ENCODE results near the gene MBOAT2. TPM values are rescaled to one million over a fixed set of nuclear protein-coding genes. Genes with fewer than 3 reads are reported as not detected.
"Not testable (repeated sequence)": the region's sequence is repeated elsewhere in the genome, so short reads cannot be mapped to it uniquely, and the experiment has no call there.

MBOAT2 gene
- total RNA-seq, 2 experiments from 2014 or later, result 4.6 to 5.1 TPM

DNA sequence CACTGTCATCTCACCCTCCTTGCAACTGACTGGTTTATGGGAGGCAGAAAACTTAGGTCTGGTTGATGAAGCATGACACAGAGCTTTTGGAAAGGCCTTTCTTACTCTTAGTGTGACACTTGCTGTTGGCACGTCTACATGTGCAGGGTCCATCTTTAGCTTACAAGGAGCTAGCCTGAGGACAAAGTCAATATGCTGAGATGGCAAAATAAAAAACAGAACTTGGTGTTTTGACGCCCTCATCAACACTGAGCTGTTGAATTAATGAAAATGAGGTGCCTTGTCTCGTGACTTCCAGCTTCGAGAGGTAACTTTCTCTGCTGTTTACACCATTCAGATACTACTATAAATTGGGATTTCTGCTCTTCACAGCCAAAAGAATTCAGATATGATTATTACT, 87.5 kb downstream of the MBOAT2 start:
- peaks cover 7% of the 10 kb centered on the region for H3K9me3 Mint-ChIP-seq
- CTCF ChIA-PET, result no interaction called here

GRCh38 chr2:8913767-8914166, 89.7 kb downstream of the MBOAT2 start:
- H3K4me3 Mint-ChIP-seq, result not testable (repeated sequence)

More for the DNA sequence above, 87.5 kb downstream of the MBOAT2 start:
- Mint-ChIP-seq H3K4me1 (no peaks in the 10 kb centered on the region), H3K36me3 (ENCODE audit: low read depth) (no peaks in the 10 kb centered on the region), H3K27ac (no peak overlapping the region), H3K4me3 (no peak overlapping the region), H3K27me3 (peaks cover 5% of the 10 kb centered on the region)
- DNase-seq, result no peak
- POLR2A ChIA-PET, result no interaction called here

GRCh38 chr2:8907764-8908288, 95.7 kb downstream of the MBOAT2 start:
- no peaks in the 10 kb centered on the region for H3K36me3 Mint-ChIP-seq (ENCODE audit: low read depth)
- CTCF ChIA-PET, result interaction anchor here (0.9 kb wide), 1 partner anchor 13 kb away, joined by 3 read pairs; no protein-coding TSS in a partner anchor

More at GRCh38 chr2:8913767-8914166, 89.7 kb downstream of the MBOAT2 start:
- H3K27ac Mint-ChIP-seq; H3K36me3 Mint-ChIP-seq (ENCODE audit: low read depth); H3K9me3 Mint-ChIP-seq; DNase-seq; H3K4me1 Mint-ChIP-seq; H3K27me3 Mint-ChIP-seq; CTCF ChIA-PET; POLR2A ChIA-PET: not testable (repeated sequence)

DNA sequence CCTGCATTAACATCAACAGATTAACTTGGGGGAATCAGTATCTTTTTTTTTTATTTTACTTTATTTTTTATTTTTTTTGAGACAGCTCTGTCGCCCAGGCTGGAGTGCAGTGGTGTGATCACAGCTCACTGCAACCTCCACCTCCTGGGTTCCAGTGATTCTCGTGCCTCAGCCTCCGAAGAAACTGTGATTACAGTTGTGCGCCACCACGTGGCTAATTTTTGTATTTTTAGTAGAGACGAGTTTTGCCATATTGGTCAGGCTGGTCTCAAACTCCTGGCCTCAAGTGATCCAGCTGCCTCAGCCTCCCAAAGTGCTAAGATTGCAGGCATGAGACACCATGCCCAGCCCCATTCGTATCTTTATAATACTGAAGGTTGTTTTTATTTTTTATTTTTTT, 99.6 kb downstream of the MBOAT2 start:
- H3K27ac Mint-ChIP-seq; H3K9me3 Mint-ChIP-seq; POLR2A ChIA-PET; H3K4me1 Mint-ChIP-seq; H3K27me3 Mint-ChIP-seq; H3K36me3 Mint-ChIP-seq (ENCODE audit: low read depth); DNase-seq; H3K4me3 Mint-ChIP-seq: not testable (repeated sequence)
- CTCF ChIA-PET, result interaction anchor here (0.7 kb wide), 1 partner anchor 19 kb away, joined by 3 read pairs; no protein-coding TSS in a partner anchor

More at GRCh38 chr2:8907764-8908288, 95.7 kb downstream of the MBOAT2 start:
- H3K4me3 Mint-ChIP-seq, result no peak overlapping the region
- DNase-seq, result no peak
- POLR2A ChIA-PET, result no interaction called here
- H3K9me3 Mint-ChIP-seq, result peaks cover 10% of the 10 kb centered on the region
- H3K4me1 Mint-ChIP-seq, result no peaks in the 10 kb centered on the region
- H3K27ac Mint-ChIP-seq, result no peak overlapping the region
- peaks cover 4% of the 10 kb centered on the region for H3K27me3 Mint-ChIP-seq

GRCh38 chr2:8902757-8903156, 100.7 kb downstream of the MBOAT2 start:
- H3K9me3 Mint-ChIP-seq; H3K4me3 Mint-ChIP-seq; DNase-seq; H3K27ac Mint-ChIP-seq; CTCF ChIA-PET; H3K36me3 Mint-ChIP-seq (ENCODE audit: low read depth); H3K4me1 Mint-ChIP-seq; H3K27me3 Mint-ChIP-seq; POLR2A ChIA-PET: not testable (repeated sequence)

DNA sequence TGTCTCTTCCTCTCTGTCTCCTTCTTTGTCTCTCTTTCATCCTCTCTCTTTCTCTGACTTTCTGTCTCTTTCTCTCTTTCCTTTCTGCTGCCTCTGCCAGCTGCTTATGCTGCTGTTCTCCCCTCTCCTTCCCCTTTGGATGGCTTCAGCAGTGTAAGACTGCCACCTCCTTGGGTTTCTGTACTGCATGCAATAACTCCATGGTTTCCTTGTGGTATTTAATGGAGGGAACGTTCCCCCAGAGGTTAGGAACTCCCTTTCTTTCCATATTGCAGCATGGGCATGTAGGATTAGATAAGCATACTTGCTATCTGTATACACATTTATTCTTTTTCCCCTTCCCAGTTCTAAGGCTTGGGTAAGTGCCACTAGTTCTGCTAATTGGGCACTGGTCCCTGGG, 106.3 kb downstream of the MBOAT2 start:
- H3K27ac Mint-ChIP-seq; H3K4me3 Mint-ChIP-seq; H3K4me1 Mint-ChIP-seq; H3K27me3 Mint-ChIP-seq; H3K36me3 Mint-ChIP-seq (ENCODE audit: low read depth); POLR2A ChIA-PET; H3K9me3 Mint-ChIP-seq; DNase-seq; CTCF ChIA-PET: not testable (repeated sequence)

DNA sequence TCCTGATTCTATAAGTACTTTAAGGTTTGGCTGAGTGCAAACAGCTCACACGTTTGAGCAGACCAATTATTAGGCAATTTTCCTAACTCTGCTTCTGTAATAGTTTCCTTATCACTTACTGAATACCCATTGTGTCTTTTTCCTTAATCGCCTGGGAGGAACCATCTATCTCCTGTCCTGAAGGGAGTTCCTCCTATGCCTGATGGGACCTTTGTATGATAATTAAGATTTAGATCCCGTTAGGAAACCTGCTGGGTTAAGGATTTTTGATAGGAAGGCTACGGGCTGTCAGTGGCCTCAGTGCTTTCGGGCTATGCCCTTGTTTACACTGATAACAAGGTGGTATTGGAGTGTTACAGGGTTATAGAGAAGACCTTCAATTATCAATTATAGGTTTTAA, 106.8 kb downstream of the MBOAT2 start:
- DNase-seq; H3K9me3 Mint-ChIP-seq; H3K36me3 Mint-ChIP-seq (ENCODE audit: low read depth); H3K27ac Mint-ChIP-seq; H3K4me1 Mint-ChIP-seq; H3K27me3 Mint-ChIP-seq; CTCF ChIA-PET; POLR2A ChIA-PET; H3K4me3 Mint-ChIP-seq: not testable (repeated sequence)

DNA sequence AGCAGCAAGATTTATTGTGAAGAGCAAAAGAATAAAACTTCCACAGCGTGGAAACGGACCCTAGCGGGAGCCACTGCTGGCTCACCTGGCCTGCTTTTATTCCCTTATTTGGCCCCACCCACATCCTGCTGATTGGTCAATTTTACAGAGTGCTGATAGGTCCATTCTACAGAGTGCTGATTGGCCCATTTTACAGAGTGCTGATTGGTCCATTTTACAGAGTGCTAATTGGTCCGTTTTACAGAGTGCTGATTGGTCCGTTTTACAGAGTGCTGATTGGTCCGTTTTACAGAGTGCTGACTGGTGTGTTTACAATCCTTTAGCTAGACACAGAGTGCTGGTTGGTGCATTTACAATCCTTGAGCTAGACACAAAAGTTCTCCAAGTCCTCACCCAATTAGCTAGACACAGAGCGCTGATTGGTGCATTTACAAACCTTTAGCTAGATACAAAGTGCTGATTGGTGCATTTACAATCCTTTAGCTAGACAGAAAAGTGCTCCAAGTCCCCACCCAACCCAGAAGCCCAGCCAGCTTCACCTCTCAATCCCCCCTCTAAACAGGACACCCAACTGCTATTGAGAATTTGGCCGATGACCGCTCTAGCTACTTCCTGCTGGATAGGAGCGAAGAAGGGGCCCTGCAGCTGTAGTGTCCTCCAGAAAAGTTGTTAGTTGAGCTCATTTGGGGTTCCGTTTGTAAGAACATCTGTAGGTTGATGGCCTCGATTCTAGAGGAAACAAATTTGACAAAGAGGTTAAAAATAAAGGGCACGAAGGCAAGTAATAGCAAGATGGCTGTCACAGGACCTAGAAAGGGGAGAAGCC, 108.2 kb downstream of the MBOAT2 start:
- CTCF ChIA-PET; H3K27ac Mint-ChIP-seq; H3K27me3 Mint-ChIP-seq; H3K9me3 Mint-ChIP-seq; H3K4me1 Mint-ChIP-seq; DNase-seq; H3K36me3 Mint-ChIP-seq (ENCODE audit: low read depth); POLR2A ChIA-PET; H3K4me3 Mint-ChIP-seq: not testable (repeated sequence)

GRCh38 chr2:8893978-8894820, 109.3 kb downstream of the MBOAT2 start:
- Mint-ChIP-seq H3K4me1 (no peaks in the 10 kb centered on the region), H3K36me3 (ENCODE audit: low read depth) (no peaks in the 10 kb centered on the region), H3K27ac (no peak overlapping the region), H3K4me3 (no peak overlapping the region), H3K27me3 (no peaks in the 10 kb centered on the region), H3K9me3 (peaks cover 5% of the 10 kb centered on the region)
- DNase-seq, result no peak
- CTCF ChIA-PET, result no interaction called here
- POLR2A ChIA-PET, result no interaction called here

DNA sequence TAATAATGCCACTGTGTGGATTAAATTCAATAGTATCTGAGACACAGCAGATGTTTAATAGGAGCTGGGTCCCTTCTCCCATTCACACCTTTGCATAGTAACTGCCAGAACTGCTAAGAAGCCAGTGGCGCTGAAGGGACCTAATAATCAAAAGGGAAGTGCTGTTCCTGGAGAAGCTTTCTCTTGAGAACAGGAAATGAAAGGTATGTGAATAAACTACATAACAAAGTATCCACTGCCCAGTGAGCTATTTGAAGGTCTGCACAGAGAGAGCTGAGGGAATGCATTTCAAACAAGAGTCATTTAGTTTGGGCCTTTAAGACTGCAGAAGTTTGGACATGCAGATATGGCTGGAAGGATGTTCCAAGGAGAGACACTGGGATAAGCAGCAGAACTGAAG, 110.0 kb downstream of the MBOAT2 start:
- CTCF ChIA-PET, result no interaction called here
- Mint-ChIP-seq H3K4me3 (no peak overlapping the region), H3K9me3 (peaks cover 5% of the 10 kb centered on the region), H3K27ac (no peak overlapping the region), H3K36me3 (ENCODE audit: low read depth) (no peaks in the 10 kb centered on the region), H3K4me1 (no peaks in the 10 kb centered on the region), H3K27me3 (no peaks in the 10 kb centered on the region)
- POLR2A ChIA-PET, result no interaction called here
- no peak for DNase-seq

DNA sequence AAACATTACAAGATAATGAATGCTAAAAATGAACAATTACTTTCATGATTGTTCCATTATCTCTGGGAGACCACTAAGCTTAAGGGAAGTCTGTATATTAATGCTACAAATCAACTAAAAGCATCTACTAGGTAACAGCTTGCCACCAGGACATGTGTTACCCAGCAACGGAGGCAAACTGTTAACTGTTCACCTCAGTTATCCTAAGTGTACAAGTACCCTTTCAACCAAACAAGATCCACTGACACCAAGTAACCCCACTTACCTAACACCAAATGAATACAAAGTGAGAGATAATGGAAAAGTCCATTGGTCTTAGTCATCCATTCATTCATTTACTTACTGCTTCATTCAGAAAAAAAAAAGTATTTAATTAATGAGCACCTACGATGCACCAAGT, 111.4 kb downstream of the MBOAT2 start:
- POLR2A ChIA-PET, result no interaction called here
- Mint-ChIP-seq H3K4me3 (no peak overlapping the region), H3K36me3 (ENCODE audit: low read depth) (no peaks in the 10 kb centered on the region)

DNA sequence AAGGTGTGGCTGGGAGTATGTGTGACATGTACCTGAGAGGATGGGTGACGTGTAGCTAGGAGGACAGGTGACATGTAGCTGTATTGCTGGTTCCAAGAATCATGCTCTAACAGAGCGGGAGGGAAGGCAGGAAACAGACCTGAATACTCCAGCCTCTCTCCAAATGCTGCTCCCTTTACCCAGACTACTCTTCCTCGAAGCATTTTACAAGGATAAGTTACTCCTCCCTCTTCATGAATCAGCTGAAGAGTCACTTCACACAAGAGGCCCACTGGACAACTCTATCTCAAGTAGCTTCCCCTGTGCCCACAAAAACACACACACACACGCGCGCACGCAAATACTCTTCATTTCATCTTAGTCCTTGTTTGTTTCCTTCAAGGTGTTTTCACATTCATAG, 113.5 kb downstream of the MBOAT2 start:
- H3K27me3 Mint-ChIP-seq, result no peaks in the 10 kb centered on the region
- peaks cover 2% of the 10 kb centered on the region for H3K4me1 Mint-ChIP-seq
- POLR2A ChIA-PET, result no interaction called here
- CTCF ChIA-PET, result no interaction called here
- H3K9me3 Mint-ChIP-seq, result peaks cover 3% of the 10 kb centered on the region
- no peaks in the 10 kb centered on the region for H3K36me3 Mint-ChIP-seq (ENCODE audit: low read depth)
- H3K4me3 Mint-ChIP-seq, result no peak overlapping the region
- H3K27ac Mint-ChIP-seq, result no peak overlapping the region
- no peak for DNase-seq

More for the DNA sequence above, 111.4 kb downstream of the MBOAT2 start:
- CTCF ChIA-PET, result interaction anchor here (1.0 kb wide), 1 partner anchor 19 kb away, joined by 3 read pairs; no protein-coding TSS in a partner anchor
- H3K4me1 Mint-ChIP-seq, result no peaks in the 10 kb centered on the region
- no peaks in the 10 kb centered on the region for H3K27me3 Mint-ChIP-seq
- no peak overlapping the region for H3K27ac Mint-ChIP-seq
- no peak for DNase-seq
- H3K9me3 Mint-ChIP-seq, result peaks cover 5% of the 10 kb centered on the region

DNA sequence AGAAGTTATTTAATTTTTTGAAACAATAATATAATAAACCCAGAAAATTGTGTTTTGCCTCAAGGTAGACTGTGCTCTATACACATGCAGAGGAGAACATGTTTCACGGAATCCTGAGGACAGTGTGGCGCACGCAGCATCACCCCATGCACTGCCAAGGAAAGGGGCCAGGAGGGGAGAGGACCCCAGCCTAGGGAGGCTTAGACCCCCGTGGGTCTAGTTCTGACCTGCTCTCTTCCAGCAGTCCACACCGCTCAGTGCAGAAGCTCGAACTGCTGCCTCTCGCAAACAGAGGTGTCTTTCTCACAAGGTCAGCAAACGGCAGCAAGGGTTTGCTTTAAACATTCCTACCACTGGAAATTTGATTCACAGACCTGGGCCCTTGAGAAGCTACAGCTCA, 114.5 kb downstream of the MBOAT2 start:
- Mint-ChIP-seq H3K27ac (no peak overlapping the region), H3K27me3 (no peaks in the 10 kb centered on the region), H3K36me3 (ENCODE audit: low read depth) (no peaks in the 10 kb centered on the region), H3K9me3 (no peaks in the 10 kb centered on the region), H3K4me1 (peaks cover 2% of the 10 kb centered on the region), H3K4me3 (no peak overlapping the region)
- DNase-seq, result no peak
- ChIA-PET POLR2A (no interaction called here), CTCF (no interaction called here)
